H9 (cell line): ENCODE data around the gene SLC7A4. TPM values are rescaled to one million over a fixed set of nuclear protein-coding genes. Genes with fewer than 3 reads are reported as not detected.
A peak's percentile ranks its signal among the peaks of the same experiment; 100 is the strongest.

Experiments used
- DNase-seq: peaks from one replicate; pipeline ENCODE4 v3.0.0-alpha.2; 2017
- H2AFZ ChIP-seq: one replicate; pipeline ENCODE4 v1.6.1; 2013; ENCODE audit warnings: mild to moderate bottlenecking, low read length, control low read depth, moderate library complexity
- H2AK5ac ChIP-seq: 2 replicates; pipeline ENCODE4 v1.6.1; 2013; ENCODE audit warnings: low read length, control low read depth, mixed read lengths; ENCODE audit not compliant: insufficient read length
- H2BK120ac ChIP-seq: one replicate; pipeline ENCODE4 v1.6.1; 2013; ENCODE audit warnings: low read depth, mild to moderate bottlenecking, low read length, control low read depth, inconsistent platforms; ENCODE audit not compliant: poor library complexity, severe bottlenecking
- H2BK12ac ChIP-seq: 2 replicates; pipeline ENCODE4 v1.6.1; 2013; ENCODE audit warnings: low read length, control low read depth, mixed read lengths, low read depth; ENCODE audit not compliant: insufficient read length
- H2BK15ac ChIP-seq: 2 replicates; pipeline ENCODE4 v1.6.1; 2013; ENCODE audit warnings: low read depth, low read length, control low read depth
- H2BK20ac ChIP-seq: one replicate; pipeline ENCODE4 v1.6.1; 2013; ENCODE audit warnings: low read depth, mild to moderate bottlenecking, low read length, control low read depth, inconsistent platforms; ENCODE audit not compliant: poor library complexity, severe bottlenecking
- H2BK5ac ChIP-seq: 2 replicates; pipeline ENCODE4 v1.6.1; 2013; ENCODE audit warnings: low read length, control low read depth, mixed read lengths; ENCODE audit not compliant: insufficient read length
- H3K14ac ChIP-seq: 2 replicates; pipeline ENCODE4 v1.6.1; 2013; ENCODE audit warnings: low read length, control low read depth; ENCODE audit not compliant: insufficient read depth
- H3K18ac ChIP-seq: 2 replicates; pipeline ENCODE4 v1.6.1; 2013; ENCODE audit warnings: low read depth, mild to moderate bottlenecking, mixed read lengths, low read length, control low read depth; ENCODE audit not compliant: insufficient read length
- H3K23ac ChIP-seq: 2 replicates; pipeline ENCODE4 v1.6.1; 2013; ENCODE audit warnings: low read length, control low read depth, mixed read lengths, low read depth; ENCODE audit not compliant: insufficient read length
- H3K23me2 ChIP-seq: 2 replicates; pipeline ENCODE4 v1.6.1; 2013; ENCODE audit warnings: low read depth, mild to moderate bottlenecking, mixed read lengths, low read length, control low read depth; ENCODE audit not compliant: insufficient read length, poor library complexity, severe bottlenecking
- H3K27ac ChIP-seq: 2 replicates; pipeline ENCODE4 v1.5.1; 2013; ENCODE audit warnings: low read length, control low read depth, mixed read lengths, low read depth; ENCODE audit not compliant: insufficient read length
- H3K27me3 ChIP-seq: 2 replicates; pipeline ENCODE4 v1.6.1; 2013; ENCODE audit warnings: low read length, control low read depth, inconsistent platforms; ENCODE audit not compliant: insufficient read depth
- H3K4ac ChIP-seq: 2 replicates; pipeline ENCODE4 v1.6.1; 2013; ENCODE audit warnings: low read depth, mild to moderate bottlenecking, control low read depth, inconsistent platforms, low read length, moderate library complexity
- H3K4me1 ChIP-seq: 2 replicates; pipeline ENCODE4 v1.6.1; 2013; ENCODE audit warnings: low read length, control low read depth, inconsistent platforms; ENCODE audit not compliant: insufficient read depth
- H3K4me2 ChIP-seq: 2 replicates; pipeline ENCODE4 v1.6.1; 2013; ENCODE audit warnings: low read length, control low read depth, mixed read lengths; ENCODE audit not compliant: insufficient read length, insufficient read depth
- H3K56ac ChIP-seq: 2 replicates; pipeline ENCODE4 v1.6.1; 2013; ENCODE audit warnings: low read depth, mild to moderate bottlenecking, mixed read lengths, low read length, control low read depth; ENCODE audit not compliant: insufficient read length
- H3K79me1 ChIP-seq: 2 replicates; pipeline ENCODE4 v1.6.1; 2013; ENCODE audit warnings: low read depth, mild to moderate bottlenecking, moderate library complexity, low read length, control low read depth, inconsistent platforms; ENCODE audit not compliant: insufficient read depth, poor library complexity, severe bottlenecking
- H3K79me2 ChIP-seq: 2 replicates; pipeline ENCODE4 v1.6.1; 2013; ENCODE audit warnings: low read length, control low read depth, inconsistent platforms; ENCODE audit not compliant: insufficient read depth
- H3K9ac ChIP-seq: 2 replicates; pipeline ENCODE4 v1.6.1; 2013; ENCODE audit warnings: low read length, control low read depth, mixed read lengths; ENCODE audit not compliant: insufficient read length; ENCODE audit errors: extremely low read depth
- H3K9me3 ChIP-seq: one replicate; pipeline ENCODE4 v1.6.1; 2013; ENCODE audit warnings: low read depth, low read length, inconsistent platforms; ENCODE audit not compliant: control insufficient read depth
- H3T11ph ChIP-seq: one replicate; pipeline ENCODE4 v1.6.1; 2013; ENCODE audit warnings: mild to moderate bottlenecking, low read length, control low read depth, inconsistent platforms
- H4K20me1 ChIP-seq: one replicate; pipeline ENCODE4 v1.6.1; 2013; ENCODE audit not compliant: control insufficient read depth, insufficient read length, insufficient read depth
- H4K5ac ChIP-seq: 2 replicates; pipeline ENCODE4 v1.6.1; 2013; ENCODE audit warnings: low read depth, mild to moderate bottlenecking, mixed read lengths, low read length, control low read depth; ENCODE audit not compliant: insufficient read length
- H4K8ac ChIP-seq: replicated peaks from 2 replicates; pipeline ENCODE4 v1.6.1; 2013; ENCODE audit warnings: low read length, control low read depth, mixed read lengths, low read depth; ENCODE audit not compliant: insufficient read length
- H4K91ac ChIP-seq: 2 replicates; pipeline ENCODE4 v1.6.1; 2013; ENCODE audit warnings: low read depth, mild to moderate bottlenecking, moderate library complexity, mixed read lengths, low read length, control low read depth; ENCODE audit not compliant: insufficient read length
- H3K27ac Mint-ChIP-seq, 3 experiments: 2 replicates in 2 of 3; 3 replicates in 1 of 3; pipeline ENCODE4 v1.8.0; 2020 to 2021; ENCODE audit warnings: mixed read lengths in 3 of 3, mild to moderate bottlenecking in 1 of 3, moderate library complexity in 1 of 3
- H3K27me3 Mint-ChIP-seq: 2 replicates; pipeline ENCODE4 v1.8.0; 2021; ENCODE audit warnings: low read depth, mild to moderate bottlenecking, moderate library complexity, mixed read lengths
- H3K36me3 Mint-ChIP-seq, 3 experiments: 2 replicates in 2 of 3; 3 replicates in 1 of 3; pipeline ENCODE4 v1.8.0; 2020 to 2021; ENCODE audit warnings: low read depth in 3 of 3, mixed read lengths in 3 of 3; ENCODE audit not compliant: insufficient read depth in 1 of 3
- H3K4me1 Mint-ChIP-seq, 2 experiments: 2 replicates each; pipeline ENCODE4 v1.8.0; 2020; ENCODE audit warnings: mixed read lengths in 2 of 2
- H3K4me3 Mint-ChIP-seq, 2 experiments: 2 replicates in 1 of 2; 3 replicates in 1 of 2; pipeline ENCODE4 v1.8.0; 2020 to 2021; ENCODE audit warnings: mild to moderate bottlenecking in 2 of 2, mixed read lengths in 2 of 2, moderate library complexity in 1 of 2
- H3K9me3 Mint-ChIP-seq, 2 experiments: 2 replicates in 1 of 2; 3 replicates in 1 of 2; pipeline ENCODE4 v1.8.0; 2020; ENCODE audit warnings: mild to moderate bottlenecking in 2 of 2, mixed read lengths in 2 of 2, moderate library complexity in 1 of 2
- WGBS: extraction: QIAGEN DNeasy Blood & Tissue Kit; methylation state at CpG from one replicate; pipeline ENCODE4 v1.1.7; 2013; ENCODE audit warnings: missing lambda C conversion rate, low lambda C conversion rate, mixed read lengths; ENCODE audit not compliant: insufficient read length; ENCODE audit errors: extremely low coverage; 5-methylcytosine and 5-hydroxymethylcytosine counted together
- total RNA-seq: library from RNA; stranded (reverse); gene quantifications from 2 replicates; pipeline ENCODE4 v1.2.1, GENCODE V29; 2021
- TF ChIP-seq, protein P1 (sequence below): fragments of 200-600 bp; sonication (generic); conservative IDR thresholded peaks from 3 replicates; pipeline ENCODE4 v1.8.0; 2021; ENCODE audit warnings: antibody characterized with exemption, mild to moderate bottlenecking

Gene SLC7A4
- total RNA-seq, 1 experiment from 2014 or later: 0.09 TPM

DNA sequence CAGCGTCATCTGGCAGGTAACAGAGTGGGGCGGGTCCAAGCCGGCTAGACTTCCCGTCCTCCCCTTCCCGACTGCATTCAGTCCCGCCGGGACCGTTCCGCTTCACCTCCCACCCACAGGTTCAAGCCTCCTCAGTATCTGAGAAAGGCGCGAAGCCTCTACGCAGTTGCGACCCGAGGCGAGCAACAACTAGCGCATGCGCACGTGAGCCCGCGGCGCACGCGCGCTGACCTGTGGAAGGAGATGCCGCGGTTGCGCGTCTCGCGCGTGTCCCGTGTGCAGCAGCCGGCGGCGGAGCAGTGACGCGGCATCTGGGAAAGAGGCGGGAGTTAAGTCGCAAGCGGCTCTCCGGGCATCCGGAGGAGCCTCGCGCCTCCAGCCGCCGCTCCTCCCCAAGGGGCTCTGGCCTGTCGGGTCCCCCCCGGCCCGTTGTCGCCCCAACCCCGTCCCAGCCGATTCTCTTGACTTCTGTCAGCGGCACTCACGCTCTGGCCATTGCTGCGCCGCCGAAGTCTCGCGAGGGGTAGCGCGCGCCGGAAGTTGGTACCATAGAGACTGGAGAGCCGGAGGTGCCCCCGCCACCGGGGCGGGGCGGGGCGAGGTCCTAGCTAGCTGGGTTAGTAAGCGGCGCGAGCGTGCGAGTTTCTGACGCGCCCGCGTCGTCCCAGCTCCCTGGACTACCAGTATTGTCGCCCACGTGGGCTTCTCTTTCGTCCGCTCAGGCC is 30.6 kb downstream of the SLC7A4 start, which contains the start of gene THAP7:
Gene THAP7 (minus strand): TSS at position 518 of the 725 bp plus-strand sequence. CDS start 207 bp downstream, at position 311.
- Histone ChIP-seq H4K8ac (no peak within 1 kb of the TSS), H2AFZ (no peak within 1 kb of the TSS), H3K23me2 (peaks cover 11% of the 10 kb centered on the region), H3K79me2 (no peaks in the 10 kb centered on the region), H3K18ac (peak within 1 kb of the TSS; percentile 13), H4K5ac (no peak within 1 kb of the TSS), H2BK12ac (no peak within 1 kb of the TSS), H3K56ac (no peak within 1 kb of the TSS), H3K9ac (peak within 1 kb of the TSS; percentile 82), H2BK20ac (no peak within 1 kb of the TSS), H3K23ac (no peak within 1 kb of the TSS), H4K91ac (no peak within 1 kb of the TSS), H3K79me1 (no peaks in the 10 kb centered on the region), H4K20me1 (no peaks in the 10 kb centered on the region), H3K4me1 (no peaks in the 10 kb centered on the region; the same call in 1 of the 2 replicates), H3K27me3 (no peaks in the 10 kb centered on the region), H3K14ac (peak within 1 kb of the TSS; percentile 69), H3T11ph (no peak within 1 kb of the TSS), H3K4me2 (peak within 1 kb of the TSS; percentile 57), H3K4ac (no peak within 1 kb of the TSS), H2BK5ac (no peak within 1 kb of the TSS), H2AK5ac (no peak within 1 kb of the TSS), H2BK15ac (no peak within 1 kb of the TSS), H3K9me3 (no peaks in the 10 kb centered on the region), H3K27ac (no peak within 1 kb of the TSS), H2BK120ac (no peak within 1 kb of the TSS)
- H3K4me3 Mint-ChIP-seq: peak within 1 kb of the TSS; percentile 88 to 92
- no peaks in the 10 kb centered on the region for H3K9me3 Mint-ChIP-seq
- H3K27ac Mint-ChIP-seq: peak within 1 kb of the TSS; percentile 92 to 96 (median 94)
- no peaks in the 10 kb centered on the region for H3K27me3 Mint-ChIP-seq
- peaks cover 11 to 17% of the 10 kb centered on the region in 2 experiments for H3K4me1 Mint-ChIP-seq
- TF ChIP-seq, protein P1, sequence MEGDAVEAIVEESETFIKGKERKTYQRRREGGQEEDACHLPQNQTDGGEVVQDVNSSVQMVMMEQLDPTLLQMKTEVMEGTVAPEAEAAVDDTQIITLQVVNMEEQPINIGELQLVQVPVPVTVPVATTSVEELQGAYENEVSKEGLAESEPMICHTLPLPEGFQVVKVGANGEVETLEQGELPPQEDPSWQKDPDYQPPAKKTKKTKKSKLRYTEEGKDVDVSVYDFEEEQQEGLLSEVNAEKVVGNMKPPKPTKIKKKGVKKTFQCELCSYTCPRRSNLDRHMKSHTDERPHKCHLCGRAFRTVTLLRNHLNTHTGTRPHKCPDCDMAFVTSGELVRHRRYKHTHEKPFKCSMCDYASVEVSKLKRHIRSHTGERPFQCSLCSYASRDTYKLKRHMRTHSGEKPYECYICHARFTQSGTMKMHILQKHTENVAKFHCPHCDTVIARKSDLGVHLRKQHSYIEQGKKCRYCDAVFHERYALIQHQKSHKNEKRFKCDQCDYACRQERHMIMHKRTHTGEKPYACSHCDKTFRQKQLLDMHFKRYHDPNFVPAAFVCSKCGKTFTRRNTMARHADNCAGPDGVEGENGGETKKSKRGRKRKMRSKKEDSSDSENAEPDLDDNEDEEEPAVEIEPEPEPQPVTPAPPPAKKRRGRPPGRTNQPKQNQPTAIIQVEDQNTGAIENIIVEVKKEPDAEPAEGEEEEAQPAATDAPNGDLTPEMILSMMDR: no peak
- H3K36me3 Mint-ChIP-seq: peaks cover 0 to 6% (median 0%) of the 10 kb centered on the region in 3 experiments; a peak in 3 of 7 replicates
- WGBS: no CpG with 5 or more reads among the region's 83 CpGs
- DNase-seq: peak; percentile 95
